IMR-90 (cell line): ENCODE results near the gene LHX1. TPM values are rescaled to one million over a fixed set of nuclear protein-coding genes. Genes with fewer than 3 reads are reported as not detected.

Experiments
- ATAC-seq: fragments of 200-7000 bp; cut with Tn5 transposase; 2 replicates; pipeline ENCODE4 v1.9.1; 2020; ENCODE audit warnings: low read depth, mild to moderate bottlenecking, moderate library complexity
- BruUV-seq: library from RNA; stranded (reverse); fragments of 400-500 nt; replicated peaks from 2 replicates; lab custom pipeline; 2021; lab: Mats Ljungman, UMichigan
- CTCF ChIA-PET: fragments of 300-600 bp; formaldehyde crosslinking; extraction: SDS; loops from one replicate; lab custom pipeline; 2021; ENCODE audit warnings: antibody characterized with exemption; lab: Yijun Ruan, JAX
- POLR2A ChIA-PET: fragments of 300-600 bp; sonication (Branson Sonifier 250); formaldehyde crosslinking; loops from one replicate; lab custom pipeline; 2022; ENCODE audit warnings: antibody characterized with exemption; ENCODE audit not compliant: unreplicated experiment; lab: Charles Lee
- DNase-seq: peaks from one replicate; pipeline ENCODE4 v3.0.0; 2013
- H2AFZ ChIP-seq: replicated peaks from 2 replicates; pipeline ENCODE3; 2013; ENCODE audit warnings: low read length, mild to moderate bottlenecking; ENCODE audit not compliant: poor library complexity
- H2AK5ac ChIP-seq: 2 replicates; pipeline ENCODE4 v1.6.1; 2013; ENCODE audit warnings: low read depth, low read length, inconsistent platforms
- H2AK9ac ChIP-seq: replicated peaks from 2 replicates; pipeline ENCODE3; 2013; ENCODE audit warnings: mild to moderate bottlenecking, low read depth, low read length, moderate library complexity; ENCODE audit not compliant: poor library complexity
- H2BK120ac ChIP-seq: 2 replicates; pipeline ENCODE4 v1.6.1; 2013; ENCODE audit warnings: low read depth, low read length, inconsistent platforms
- H2BK15ac ChIP-seq: 3 replicates; pipeline ENCODE4 v1.6.1; 2013; ENCODE audit warnings: low read depth, low read length, inconsistent platforms
- H2BK20ac ChIP-seq: 2 replicates; pipeline ENCODE4 v1.6.1; 2013; ENCODE audit warnings: low read depth, mild to moderate bottlenecking, inconsistent platforms, low read length, moderate library complexity
- H2BK5ac ChIP-seq: 2 replicates; pipeline ENCODE4 v1.6.1; 2013; ENCODE audit warnings: mild to moderate bottlenecking, low read depth, low read length, inconsistent platforms; ENCODE audit not compliant: poor library complexity, severe bottlenecking
- H3K14ac ChIP-seq: replicated peaks from 2 replicates; pipeline ENCODE4 v1.6.1; 2013; ENCODE audit warnings: low read depth, low read length, inconsistent platforms
- H3K18ac ChIP-seq: 2 replicates; pipeline ENCODE4 v1.6.1; 2013; ENCODE audit warnings: low read depth, low read length, control low read depth
- H3K23ac ChIP-seq: 2 replicates; pipeline ENCODE4 v1.6.1; 2013; ENCODE audit warnings: low read depth, low read length, inconsistent platforms
- H3K27ac ChIP-seq: 2 replicates; pipeline ENCODE4 v1.5.1; 2013; ENCODE audit warnings: mild to moderate bottlenecking, control low read depth, low read length; ENCODE audit not compliant: insufficient read depth
- H3K27me3 ChIP-seq: 2 replicates; pipeline ENCODE4 v1.6.1; 2013; ENCODE audit warnings: low read length; ENCODE audit not compliant: control insufficient read depth, insufficient read depth
- H3K36me3 ChIP-seq: 2 replicates; pipeline ENCODE4 v1.6.1; 2013; ENCODE audit warnings: low read length, mixed read lengths; ENCODE audit not compliant: control insufficient read depth, insufficient read depth
- H3K4ac ChIP-seq: 2 replicates; pipeline ENCODE4 v1.6.1; 2013; ENCODE audit warnings: low read depth, low read length, inconsistent platforms
- H3K4me1 ChIP-seq: 2 replicates; pipeline ENCODE4 v1.6.1; 2013; ENCODE audit warnings: low read length, mixed read lengths; ENCODE audit not compliant: control insufficient read depth, insufficient read depth
- H3K4me2 ChIP-seq: 2 replicates; pipeline ENCODE4 v1.6.1; 2013; ENCODE audit warnings: low read depth, mild to moderate bottlenecking, control low read depth, low read length, moderate library complexity
- H3K4me3 ChIP-seq: 2 replicates; pipeline ENCODE4 v1.5.1; 2013; ENCODE audit warnings: low read depth, mild to moderate bottlenecking, control low read depth, low read length, moderate library complexity; ENCODE audit not compliant: insufficient read depth
- H3K56ac ChIP-seq: 2 replicates; pipeline ENCODE4 v1.6.1; 2013; ENCODE audit warnings: low read length, inconsistent platforms; ENCODE audit not compliant: insufficient read depth; ENCODE audit errors: extremely low read depth
- H3K79me1 ChIP-seq, 2 experiments: 2 replicates each; pipeline ENCODE4 v1.6.1; 2013; ENCODE audit warnings: low read length in 2 of 2, inconsistent platforms in 1 of 2, low read depth in 1 of 2
- H3K9ac ChIP-seq: 2 replicates; pipeline ENCODE4 v1.6.1; 2013; ENCODE audit warnings: low read depth, low read length, control low read depth
- H3K9me1 ChIP-seq: 2 replicates; pipeline ENCODE4 v1.6.1; 2013; ENCODE audit warnings: low read length, inconsistent platforms; ENCODE audit not compliant: insufficient read depth
- H3K9me3 ChIP-seq: 2 replicates; pipeline ENCODE4 v1.6.1; 2013; ENCODE audit warnings: low read length; ENCODE audit not compliant: control insufficient read depth, insufficient read depth
- H4K20me1 ChIP-seq: 2 replicates; pipeline ENCODE4 v1.6.1; 2013; ENCODE audit warnings: low read length, inconsistent platforms; ENCODE audit not compliant: insufficient read depth
- H4K5ac ChIP-seq: 2 replicates; pipeline ENCODE4 v1.6.1; 2013; ENCODE audit warnings: mild to moderate bottlenecking, low read depth, low read length, control low read depth
- H4K8ac ChIP-seq, 2 experiments: 2 replicates each; pipeline ENCODE4 v1.6.1; 2013; ENCODE audit warnings: low read depth in 2 of 2, low read length in 2 of 2, control low read depth in 1 of 2, inconsistent platforms in 1 of 2
- H4K91ac ChIP-seq: 2 replicates; pipeline ENCODE4 v1.6.1; 2013; ENCODE audit warnings: low read depth, low read length, inconsistent platforms; ENCODE audit not compliant: insufficient read depth
- CEBPB ChIP-seq: IDR thresholded peaks from 2 replicates; pipeline ENCODE4 v1.6.1; 2012; ENCODE audit warnings: low read depth, low read length, improper control_type of control experiment
- CHD1 ChIP-seq: IDR thresholded peaks from 2 replicates; pipeline ENCODE4 v1.6.1; 2012; ENCODE audit warnings: low read depth, low read length, improper control_type of control experiment
- FOS ChIP-seq: fragments of 150-350 bp; IDR thresholded peaks from 2 replicates; pipeline ENCODE4 v1.6.1; 2016; ENCODE audit warnings: low read depth, low read length
- MAFK ChIP-seq: IDR thresholded peaks from 2 replicates; pipeline ENCODE4 v1.6.1; 2012; ENCODE audit warnings: low read depth, low read length, improper control_type of control experiment
- MAZ ChIP-seq: IDR thresholded peaks from 2 replicates; pipeline ENCODE4 v1.6.1; 2012; ENCODE audit warnings: low read depth, mild to moderate bottlenecking, low read length, improper control_type of control experiment, moderate library complexity, borderline replicate concordance
- MXI1 ChIP-seq: IDR thresholded peaks from 2 replicates; pipeline ENCODE4 v1.6.1; 2012; ENCODE audit warnings: low read depth, mild to moderate bottlenecking, low read length, moderate library complexity, borderline replicate concordance
- NFE2L2 ChIP-seq: fragments of 150-350 bp; IDR thresholded peaks from 2 replicates; pipeline ENCODE4 v1.6.1; 2016; ENCODE audit warnings: low read depth, mild to moderate bottlenecking, low read length
- POLR2A ChIP-seq: IDR thresholded peaks from 2 replicates; pipeline ENCODE4 v1.6.1; 2012; ENCODE audit warnings: mild to moderate bottlenecking, low read depth, low read length
- WGBS, 2 experiments: methylation state at CpG; one replicate each; pipeline versions ENCODE4 v1.1.5 to v1.1.7; 2013; ENCODE audit warnings: missing lambda C conversion rate in 2 of 2; ENCODE audit not compliant: insufficient read length in 1 of 2; ENCODE audit errors: extremely low coverage in 2 of 2; 5-methylcytosine and 5-hydroxymethylcytosine counted together
- dilution Hi-C: fragments of 300-500 bp; cut with HindIII; formaldehyde crosslinking; loops from one replicate; pipeline ENCODE4 v1.14.3; 2018; ENCODE audit warnings: low sequenced_read_pairs; ENCODE audit not compliant: unreplicated experiment
- in situ Hi-C: fragments of 300-500 bp; cut with MboI; formaldehyde crosslinking; loops from 3 replicates; pipeline ENCODE4 v1.14.3; 2019; ENCODE audit warnings: low sequenced_read_pairs, inconsistent platforms, mixed read lengths
- intact Hi-C: fragments of 100-400 bp; cut with micrococcal nuclease; formaldehyde crosslinking; loops from 2 replicates; pipeline ENCODE4 v1.10.0; 2022
- polyA plus RNA-seq, 3 experiments: library from polyadenylated mRNA; depleted of rRNA; stranded (reverse); fragments of >200 nt; gene quantifications; 2 replicates each; pipeline ENCODE4 v1.2.3, GENCODE V29; 2012; ENCODE audit warnings: low replicate concordance in 1 of 3
- total RNA-seq: library from RNA; depleted of rRNA; stranded (reverse); fragments of >200 nt; gene quantifications from 2 replicates; pipeline ENCODE4 v1.2.3, GENCODE V29; 2012

LHX1 gene
- total and polyA plus RNA-seq, 2 of the 4 experiments (the other 2 are of a cell fraction): not detected

DNA sequence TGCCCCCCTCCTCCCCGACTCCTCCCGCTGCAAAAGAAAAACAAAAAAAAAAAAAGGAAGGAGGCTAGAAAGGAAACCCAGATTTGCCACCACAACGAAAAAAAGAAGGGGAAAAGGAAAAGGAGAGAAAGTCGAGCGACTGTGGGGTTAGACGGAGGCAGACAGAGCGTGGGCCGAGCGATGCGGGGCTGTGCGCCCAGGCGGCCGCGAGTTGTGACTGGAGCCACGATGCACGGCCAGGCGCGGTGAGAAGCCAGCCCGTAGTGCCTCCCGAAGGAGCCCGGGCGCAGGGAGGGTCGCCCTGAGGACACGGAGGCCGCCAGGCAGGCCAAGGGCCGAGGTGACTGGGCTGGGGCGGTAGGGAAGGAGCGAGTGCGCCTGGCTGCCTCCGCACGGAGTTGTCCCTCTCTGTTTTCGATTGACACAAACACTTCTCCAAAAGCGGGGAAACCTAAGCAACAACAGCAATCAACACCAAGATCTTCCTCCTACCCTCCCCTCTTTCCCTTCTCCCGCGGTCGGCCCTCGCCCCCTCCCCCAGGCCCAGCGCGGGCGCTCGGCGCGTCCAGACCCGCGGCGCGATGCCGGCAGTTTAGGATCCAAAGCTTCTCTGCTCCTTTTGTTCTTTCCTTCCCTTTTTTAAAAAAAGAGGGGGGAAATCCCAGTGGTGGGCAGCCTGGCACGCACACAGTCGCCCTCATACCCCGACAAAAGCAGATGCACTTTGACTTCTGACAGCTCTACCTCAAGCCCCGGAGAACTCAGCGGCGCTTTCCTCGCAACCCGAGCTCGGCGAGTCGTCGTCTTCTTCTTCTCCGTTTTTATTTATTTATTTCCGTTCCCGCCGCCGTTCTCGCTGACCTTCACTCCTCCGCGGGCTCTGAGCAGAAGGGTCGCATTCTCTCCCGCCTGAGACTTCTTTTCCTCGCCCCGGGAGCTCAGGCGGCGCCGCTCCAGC, at the start of gene LHX1 (continued):
- no peak for TF ChIP-seq MAFK
- TF ChIP-seq CEBPB: no peak
- no peak for TF ChIP-seq NFE2L2
- TF ChIP-seq CHD1: no peak

- no peak overlapping the region for H3K23ac ChIP-seq
- H2AK5ac ChIP-seq: no peak overlapping the region
- no peak overlapping the region for H3K4me3 ChIP-seq
- H3K79me1 ChIP-seq: no peaks in the 10 kb centered on the region
- intact Hi-C loops (no loop called here), dilution Hi-C loops (no loop called here), in situ Hi-C loops (no loop called here)
- no peak overlapping the region for H2BK120ac ChIP-seq
- H3K27ac ChIP-seq: no peak overlapping the region
- H3K4me1 ChIP-seq: no peaks in the 10 kb centered on the region
- H3K4me2 ChIP-seq: no peak overlapping the region
- no peaks in the 10 kb centered on the region for H3K9me1 ChIP-seq
- H3K56ac ChIP-seq: no peak overlapping the region
- no peaks in the 10 kb centered on the region for H3K36me3 ChIP-seq
- H2BK15ac ChIP-seq: no peak overlapping the region
- no peak overlapping the region for H3K18ac ChIP-seq
- WGBS, 2 experiments: 0% methylated on average over 1 of the region's 8 CpGs; no CpG with 5 or more reads in 1 of the 2 experiments
- no peak overlapping the region for H4K8ac ChIP-seq
- ATAC-seq (no peak), DNase-seq (no peak)
- BruUV-seq: no TSS peak
- no peak overlapping the region for H4K5ac ChIP-seq
- no peaks in the 10 kb centered on the region for H3K9me3 ChIP-seq
- TF ChIP-seq CHD1 (no peak), MXI1 (no peak), FOS (no peak), MAFK (no peak), POLR2A (no peak), MAZ (no peak)
- H3K4ac ChIP-seq: no peak overlapping the region
- no peak overlapping the region for H3K9ac ChIP-seq
- H2AFZ ChIP-seq: no peak overlapping the region
- H2BK5ac ChIP-seq: no peak overlapping the region
- no peak overlapping the region for H3K14ac ChIP-seq
- no peak overlapping the region for H2AK9ac ChIP-seq
- CTCF ChIA-PET: no interaction called here
- H4K20me1 ChIP-seq: no peaks in the 10 kb centered on the region
- no peak overlapping the region for H4K91ac ChIP-seq
- H3K27me3 ChIP-seq: peaks cover 47% of the 10 kb centered on the region
- no peak overlapping the region for H2BK20ac ChIP-seq
- POLR2A ChIA-PET: no interaction called here
Measured at GRCh38 chr17:36888236-36888951, 48.9 kb upstream of the LHX1 start.
